Dermis microvascular lymphatic vessel endothelial cell (primary cell): Measurements from ENCODE around the gene CBLN3. TPM values are rescaled to one million over a fixed set of nuclear protein-coding genes. Genes with fewer than 3 reads are reported as not detected.
A peak's percentile ranks its signal among the peaks of the same experiment; 100 is the strongest.

Experiments used
- DNase-seq, 2 donors: peaks; one replicate each; pipeline versions ENCODE4 v3.0.0 to v3.0.0-alpha.2; 2010; ENCODE audit warnings: low read depth in 2 of 2
- total RNA-seq: library from RNA; depleted of rRNA; stranded (reverse); fragments of >200 nt; gene quantifications from 2 replicates; pipeline ENCODE4 v1.2.1, GENCODE V29; 2014

Gene CBLN3
- total RNA-seq, 1 donor from 2014 or later = 0.39 TPM

DNA sequence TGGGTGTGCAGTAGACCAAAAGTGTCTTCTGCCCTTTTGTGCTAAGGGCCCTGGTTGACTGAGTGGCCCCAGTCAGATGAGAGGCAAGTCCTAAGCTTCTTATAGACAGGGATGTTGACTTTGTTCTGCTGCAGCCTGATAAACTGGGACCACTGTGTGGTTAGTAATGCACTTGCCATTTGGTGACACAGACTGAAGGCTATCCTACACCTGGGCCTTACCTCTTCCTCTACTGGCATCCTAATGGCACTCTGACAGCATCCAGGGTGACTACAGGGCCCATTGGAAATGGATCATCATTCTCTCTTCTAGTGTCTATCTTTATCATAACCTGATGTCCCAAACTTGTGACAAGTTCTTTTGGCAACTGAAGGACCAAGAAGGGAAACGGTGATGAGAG is 9.8 kb upstream of the CBLN3 start:
- no peak for DNase-seq

DNA sequence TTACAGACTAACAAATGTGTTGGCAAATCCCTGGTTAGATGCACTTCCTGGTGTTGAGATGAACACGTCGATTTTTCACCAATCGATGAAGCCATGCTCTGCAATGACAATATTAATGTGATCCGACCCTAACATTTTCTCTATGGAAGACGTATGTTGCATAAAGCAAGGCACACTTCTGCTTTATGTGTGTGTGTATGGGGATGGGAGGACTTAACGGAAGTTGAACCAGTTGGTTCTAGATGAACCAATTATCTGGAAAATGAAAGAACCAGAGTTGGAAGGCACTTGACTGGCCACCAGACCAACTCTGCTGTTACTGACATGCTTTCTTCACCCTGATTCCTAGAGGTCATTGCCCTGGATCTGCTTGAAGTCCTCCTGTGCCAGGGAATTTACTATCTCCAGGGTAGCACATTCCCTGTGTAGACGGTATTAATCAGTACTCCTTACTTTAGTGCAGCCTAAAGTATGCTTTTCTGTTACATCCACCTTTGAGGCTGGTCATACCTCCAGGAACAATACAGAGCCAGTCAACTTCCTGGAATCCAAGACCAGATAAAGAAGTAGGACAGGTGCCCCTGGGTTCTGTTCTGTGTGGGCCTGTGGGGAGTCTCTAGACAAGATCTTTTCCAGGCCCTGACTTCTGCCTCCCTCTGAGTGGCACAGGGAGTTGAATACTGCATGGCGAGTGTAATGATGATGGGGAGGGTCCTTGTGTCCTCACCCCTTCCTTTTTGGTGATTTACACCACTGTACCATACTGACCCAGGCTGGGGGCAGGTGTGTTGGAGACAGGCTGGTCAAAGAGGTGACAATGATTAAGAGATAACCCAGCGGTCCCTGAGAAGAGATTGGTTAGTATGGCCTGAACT is 9.0 kb upstream of the CBLN3 start:
- no peak for DNase-seq

DNA sequence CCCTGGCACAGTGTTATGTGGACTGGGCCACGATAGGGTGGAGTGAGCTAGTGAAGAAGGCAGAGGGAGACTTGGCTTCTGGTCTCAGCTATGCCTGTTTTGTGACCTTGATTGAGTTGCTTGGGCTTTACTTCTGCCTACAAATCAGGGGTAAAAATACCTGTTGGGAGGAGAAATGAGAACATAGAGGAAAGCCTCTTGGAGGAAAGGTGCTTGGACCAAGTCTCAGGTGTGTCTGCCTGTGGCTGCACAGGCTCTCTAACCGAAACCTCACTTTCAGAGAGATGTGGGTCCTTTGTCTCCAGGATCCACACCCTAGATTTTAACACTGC is 8.2 kb upstream of the CBLN3 start:
- DNase-seq = no peak

DNA sequence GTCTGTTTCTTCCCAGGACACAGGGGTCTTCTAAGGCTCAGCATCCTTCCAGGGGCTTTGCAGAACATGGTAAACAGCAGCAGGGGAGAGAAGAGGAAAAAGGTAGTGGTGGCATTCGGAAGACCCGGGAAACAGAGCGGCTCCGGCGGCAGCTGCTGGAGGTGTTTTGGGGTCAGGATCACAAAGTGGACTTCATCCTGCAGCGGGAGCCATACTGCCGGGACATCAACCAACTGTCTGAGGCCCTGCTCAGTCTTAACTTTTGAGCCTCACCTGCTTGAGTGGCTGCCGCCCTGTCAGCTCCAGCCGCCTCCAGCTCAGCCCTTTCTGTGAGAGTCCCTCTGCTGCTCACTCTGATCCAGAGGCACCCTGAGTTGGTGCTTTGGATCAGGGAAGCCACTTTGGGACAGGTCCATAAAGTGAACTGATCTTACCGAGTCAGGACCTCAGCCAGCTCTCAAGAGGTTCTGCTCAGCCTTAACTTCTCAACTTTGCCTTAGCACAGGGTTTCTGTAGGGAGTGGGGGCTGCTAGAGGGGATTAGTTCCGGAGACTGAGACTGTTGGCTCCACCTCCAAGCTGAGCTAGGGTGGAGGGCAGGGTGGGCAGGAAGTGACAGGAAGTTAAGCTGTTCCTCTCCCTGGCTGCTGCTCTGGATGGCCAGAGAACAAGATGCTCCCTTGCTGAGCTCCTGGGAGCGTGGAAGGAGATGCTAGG is 7.7 kb upstream of the CBLN3 start:
- DNase-seq = peak in 1 of 2 donors; percentile 41

DNA sequence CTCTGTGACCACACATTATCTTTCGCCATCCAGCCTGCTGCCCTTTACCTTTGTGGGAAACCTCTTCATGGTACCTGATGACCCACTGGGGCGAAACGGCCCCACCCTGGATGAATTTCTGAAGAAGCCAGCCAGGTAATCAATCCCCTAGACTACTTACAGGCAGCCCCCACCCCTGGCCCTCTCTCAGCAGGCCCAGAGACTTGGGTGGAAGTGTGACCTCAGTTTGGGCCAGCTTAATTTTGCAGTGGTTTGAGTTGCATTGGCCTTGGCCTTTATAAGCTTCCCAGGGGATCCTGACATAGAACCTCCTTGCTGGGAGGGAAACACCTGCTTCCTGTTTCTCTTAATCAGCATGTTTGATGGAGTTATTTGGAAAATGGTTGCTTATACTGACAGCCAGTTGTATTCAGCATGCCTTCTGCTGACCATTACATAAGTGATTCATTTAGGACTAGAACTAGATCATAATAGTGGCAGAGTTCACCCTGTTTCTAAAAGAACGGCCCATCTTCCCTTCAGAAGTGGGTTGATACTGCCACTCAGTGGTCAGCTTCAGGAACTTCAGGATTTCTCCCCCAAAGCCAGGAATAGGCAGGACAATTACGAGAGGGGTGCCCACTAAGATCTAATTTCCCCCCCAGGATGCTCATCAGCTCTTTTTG is 7.0 kb upstream of the CBLN3 start:
- peak; percentile 98 for DNase-seq

DNA sequence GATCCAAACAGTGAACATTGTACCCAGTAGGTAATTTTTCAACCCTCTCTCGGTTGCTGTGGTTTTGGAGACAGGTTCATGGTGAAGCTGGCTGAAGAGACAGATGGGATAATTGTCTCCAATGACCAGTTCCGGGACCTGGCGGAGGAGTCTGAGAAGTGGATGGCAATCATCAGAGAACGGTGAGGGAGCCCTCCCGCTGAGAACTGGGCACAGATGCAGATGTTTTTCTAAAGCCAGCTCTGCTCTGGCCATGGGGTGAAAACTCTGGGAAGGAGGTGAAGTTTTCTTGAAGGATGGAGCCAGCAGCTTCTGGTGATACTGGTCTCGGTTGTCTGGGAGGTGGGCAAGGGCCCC is 6.5 kb upstream of the CBLN3 start:
- no peak for DNase-seq

DNA sequence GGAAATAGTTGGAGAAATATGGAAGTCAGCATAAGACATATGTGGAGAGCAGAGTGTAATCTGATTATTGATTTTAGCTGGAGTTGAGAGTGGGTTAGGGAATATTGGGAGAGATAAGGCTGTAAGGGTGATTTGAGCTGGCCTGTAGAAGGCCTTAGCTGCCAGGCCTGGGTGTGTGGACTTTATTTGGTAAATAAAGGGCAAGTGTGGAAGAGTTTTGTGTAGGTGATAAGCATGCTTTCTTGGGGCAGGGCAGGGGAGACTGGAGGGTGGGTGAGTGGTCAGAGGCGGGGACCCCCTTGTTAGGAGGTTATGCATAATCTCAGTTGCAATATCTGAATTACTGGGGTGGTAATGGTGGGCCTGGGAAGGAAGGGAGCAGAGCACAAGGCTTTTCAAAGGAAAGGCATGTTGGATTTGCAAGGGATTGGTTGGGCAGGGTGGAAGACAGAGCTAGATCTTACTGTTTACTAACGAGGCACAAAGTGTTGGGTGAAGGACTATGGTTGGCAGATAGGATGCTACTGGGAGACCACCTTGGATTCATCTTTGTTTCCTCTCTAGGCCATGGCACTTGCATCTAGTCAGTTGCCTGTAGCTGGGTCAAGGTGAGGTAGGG is 5.8 kb upstream of the CBLN3 start:
- no peak for DNase-seq

DNA sequence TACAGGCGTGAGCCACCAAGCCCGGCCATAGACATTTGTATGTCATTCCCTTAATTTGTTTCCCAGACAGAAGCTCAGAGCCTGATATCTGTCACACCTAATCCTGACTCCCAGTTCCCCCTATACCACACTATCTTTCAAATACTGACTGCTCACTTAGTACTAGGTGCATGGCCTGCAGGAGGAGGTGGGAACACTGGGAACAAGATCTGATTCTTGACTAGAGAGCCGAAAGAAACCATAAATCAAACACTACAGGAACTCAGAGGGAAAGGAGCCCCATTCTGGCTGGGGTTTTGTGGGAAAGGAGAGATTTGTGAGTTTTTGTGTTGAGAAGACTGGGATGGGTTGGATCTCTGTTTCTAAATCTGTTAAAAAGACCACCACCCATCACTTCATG is 5.2 kb upstream of the CBLN3 start:
- no peak for DNase-seq

DNA sequence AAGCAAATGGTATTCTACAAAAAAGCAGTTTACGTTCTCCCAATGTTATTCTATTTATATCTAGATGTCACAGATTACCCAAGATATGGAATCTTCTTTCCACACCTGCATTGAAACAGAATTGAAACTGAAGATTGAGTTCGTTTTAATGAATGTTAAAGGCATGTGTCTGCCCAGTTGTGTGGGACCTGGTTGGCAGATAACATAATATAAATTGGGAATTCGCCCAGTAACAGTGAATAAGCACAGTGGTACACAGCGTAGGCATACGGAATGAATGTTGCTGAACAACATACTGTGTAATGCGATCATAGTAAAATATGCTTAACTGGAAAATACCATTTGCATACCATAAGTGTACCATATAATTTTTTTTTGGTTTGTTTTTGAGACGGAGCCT is 4.6 kb upstream of the CBLN3 start:
- no peak for DNase-seq

DNA sequence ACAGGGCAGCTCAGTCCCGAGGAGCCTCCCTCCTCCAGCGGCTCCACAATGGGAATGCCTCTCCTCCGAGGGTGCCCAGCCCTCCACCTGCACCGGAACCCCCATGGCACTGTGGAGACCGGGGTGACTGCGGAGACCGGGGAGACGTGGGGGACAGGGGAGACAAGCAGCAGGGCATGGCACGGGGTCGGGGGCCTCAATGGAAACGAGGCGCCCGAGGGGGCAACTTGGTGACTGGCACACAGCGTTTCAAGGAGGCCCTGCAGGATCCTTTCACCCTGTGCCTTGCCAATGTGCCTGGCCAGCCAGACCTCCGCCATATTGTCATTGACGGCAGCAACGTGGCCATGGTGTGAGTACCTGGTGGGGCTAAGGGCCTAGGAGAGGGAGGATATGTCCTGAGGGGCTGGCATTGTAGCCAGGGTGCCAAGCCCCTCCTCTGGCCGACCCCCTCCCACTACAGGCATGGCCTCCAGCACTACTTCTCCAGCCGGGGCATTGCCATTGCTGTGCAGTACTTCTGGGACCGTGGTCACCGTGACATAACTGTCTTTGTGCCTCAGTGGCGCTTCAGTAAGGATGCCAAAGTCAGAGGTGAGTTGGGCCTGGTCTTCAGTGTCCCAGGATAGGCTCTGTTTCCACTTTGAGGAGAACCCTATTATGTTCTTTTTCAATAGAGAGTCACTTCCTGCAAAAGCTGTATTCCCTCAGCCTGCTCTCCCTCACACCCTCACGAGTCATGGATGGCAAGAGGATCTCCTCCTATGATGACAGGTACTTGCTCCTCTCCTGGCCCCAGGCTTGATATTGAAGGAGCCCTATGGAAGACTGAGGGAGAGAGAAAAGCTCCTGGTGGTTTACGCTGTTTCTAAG is 3.0 kb upstream of the CBLN3 start:
- DNase-seq = no peak

DNA sequence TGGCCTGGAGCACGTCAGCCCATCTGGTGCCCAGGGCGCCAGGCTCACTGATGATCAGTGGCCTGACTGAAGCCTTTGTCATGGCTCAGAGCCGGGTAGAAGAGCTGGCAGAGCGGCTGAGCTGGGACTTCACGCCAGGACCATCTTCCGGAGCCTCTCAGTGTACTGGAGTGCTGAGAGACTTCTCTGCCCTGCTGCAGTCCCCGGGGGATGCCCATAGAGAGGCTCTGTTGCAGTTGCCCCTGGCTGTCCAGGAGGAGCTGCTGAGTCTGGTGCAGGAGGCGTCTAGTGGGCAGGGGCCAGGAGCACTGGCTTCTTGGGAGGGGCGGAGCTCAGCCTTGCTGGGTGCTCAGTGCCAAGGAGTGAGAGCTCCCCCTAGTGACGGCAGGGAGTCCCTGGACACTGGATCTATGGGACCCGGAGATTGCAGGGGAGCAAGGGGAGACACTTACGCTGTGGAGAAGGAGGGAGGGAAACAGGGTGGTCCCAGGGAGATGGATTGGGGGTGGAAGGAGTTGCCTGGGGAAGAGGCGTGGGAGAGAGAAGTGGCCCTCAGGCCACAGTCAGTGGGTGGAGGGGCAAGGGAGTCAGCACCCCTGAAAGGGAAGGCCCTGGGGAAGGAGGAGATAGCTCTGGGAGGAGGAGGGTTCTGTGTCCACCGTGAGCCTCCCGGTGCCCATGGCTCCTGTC is 2.2 kb upstream of the CBLN3 start:
- peak; percentile 69 to 95 for DNase-seq

DNA sequence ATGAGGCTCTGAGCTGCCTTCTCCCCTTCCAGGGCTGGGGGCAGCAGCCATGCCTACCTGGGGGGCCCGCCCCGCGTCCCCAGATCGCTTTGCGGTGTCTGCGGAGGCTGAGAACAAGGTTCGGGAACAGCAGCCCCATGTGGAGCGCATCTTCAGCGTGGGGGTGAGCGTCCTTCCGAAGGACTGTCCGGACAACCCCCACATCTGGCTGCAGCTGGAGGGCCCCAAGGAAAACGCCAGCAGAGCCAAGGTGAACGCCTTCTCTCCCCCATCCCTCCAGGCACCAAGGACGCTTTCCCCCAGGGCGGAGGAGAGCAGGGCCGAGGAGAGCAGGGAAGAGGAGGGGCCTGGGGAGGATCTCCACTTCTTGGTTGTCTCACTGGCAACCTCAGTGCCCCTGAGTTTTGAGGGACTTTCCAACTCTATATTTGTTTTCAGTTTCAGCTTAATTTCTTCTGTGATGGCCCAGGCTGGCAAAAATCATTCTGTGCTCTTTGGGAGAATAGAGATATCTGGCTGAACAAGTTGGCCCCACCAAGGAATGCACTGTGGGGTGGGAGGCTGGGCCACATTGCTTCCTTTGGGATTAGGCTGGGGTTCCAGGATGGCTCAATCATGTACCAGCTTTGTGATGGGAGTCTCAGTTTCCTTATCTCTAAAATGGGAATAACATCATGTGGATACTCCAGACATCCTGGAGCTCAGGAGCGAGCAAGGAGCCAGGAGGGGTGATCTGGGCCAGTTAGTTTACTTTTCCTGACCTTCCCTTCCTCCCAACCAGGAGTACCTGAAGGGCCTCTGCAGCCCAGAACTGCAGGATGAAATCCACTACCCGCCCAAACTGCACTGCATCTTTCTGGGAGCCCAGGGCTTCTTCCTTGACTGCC is 1.5 kb upstream of the CBLN3 start:
- peak in 1 of 2 donors; percentile 57 for DNase-seq

DNA sequence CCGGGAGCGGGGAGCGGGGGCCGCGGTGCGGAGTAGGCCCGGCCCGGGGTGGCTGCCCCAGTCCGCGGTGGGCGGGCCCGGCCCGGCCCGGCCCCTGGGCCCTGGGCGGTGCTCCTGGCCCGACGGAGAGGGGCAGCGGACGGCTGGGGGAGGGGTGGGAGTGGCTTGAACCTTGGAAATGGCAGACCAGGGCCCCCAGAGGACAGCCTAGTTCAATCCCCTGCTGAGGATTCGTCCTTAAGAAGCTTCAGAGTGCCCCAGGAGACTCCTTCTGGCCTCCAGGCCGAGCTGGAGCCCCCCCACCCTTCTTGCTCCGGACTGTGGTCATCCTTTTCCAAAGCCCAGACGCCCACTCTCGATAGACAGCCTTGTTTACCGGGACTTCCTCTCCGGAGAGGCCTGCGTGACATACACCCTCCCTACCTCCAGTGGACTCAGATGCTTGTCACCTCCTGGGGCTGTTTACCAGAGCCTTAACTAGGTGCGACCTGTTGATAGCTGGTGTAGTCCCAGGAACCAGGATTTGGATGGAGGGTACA is 744 bp upstream of the CBLN3 start:
- DNase-seq = peak in 1 of 2 donors; percentile 82

DNA sequence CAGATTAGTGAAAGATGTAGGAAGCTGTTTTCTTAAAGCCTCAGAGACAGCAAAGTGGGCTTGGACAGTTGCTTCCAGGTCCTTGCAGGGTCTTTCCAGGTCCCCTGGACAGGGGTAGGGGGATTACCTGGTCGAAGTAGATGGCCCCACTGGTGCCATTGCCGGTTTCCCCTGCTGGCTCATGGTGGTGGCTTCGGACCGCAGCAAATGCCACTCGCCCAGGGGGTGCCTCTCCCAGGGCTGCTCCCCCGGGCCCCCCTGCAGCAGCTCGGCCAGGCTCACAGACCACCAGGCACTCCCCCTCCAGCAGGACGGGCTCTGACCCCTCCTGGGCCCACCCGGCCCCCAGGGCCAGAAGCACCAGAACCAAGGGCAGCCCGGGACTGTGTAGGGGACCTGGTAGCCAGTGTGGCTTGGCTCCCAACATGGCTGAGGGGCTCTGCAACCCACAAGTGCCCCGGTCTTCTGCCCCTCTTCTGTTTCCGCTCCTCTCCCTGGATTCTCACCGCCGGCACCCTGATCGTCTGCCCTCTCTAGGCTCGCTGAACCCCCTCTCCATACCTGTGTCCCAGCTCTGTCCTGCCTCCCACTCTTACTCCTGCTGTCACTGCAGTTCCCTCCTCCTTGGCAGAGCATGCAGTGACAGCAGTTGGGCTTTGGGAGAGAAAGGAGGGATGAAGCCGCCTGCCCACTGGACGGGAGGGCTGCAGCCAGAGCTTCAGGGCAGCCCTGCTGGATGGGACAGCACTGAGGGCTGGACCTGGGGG is 657 bp downstream of the CBLN3 start:
- DNase-seq = no peak

DNA sequence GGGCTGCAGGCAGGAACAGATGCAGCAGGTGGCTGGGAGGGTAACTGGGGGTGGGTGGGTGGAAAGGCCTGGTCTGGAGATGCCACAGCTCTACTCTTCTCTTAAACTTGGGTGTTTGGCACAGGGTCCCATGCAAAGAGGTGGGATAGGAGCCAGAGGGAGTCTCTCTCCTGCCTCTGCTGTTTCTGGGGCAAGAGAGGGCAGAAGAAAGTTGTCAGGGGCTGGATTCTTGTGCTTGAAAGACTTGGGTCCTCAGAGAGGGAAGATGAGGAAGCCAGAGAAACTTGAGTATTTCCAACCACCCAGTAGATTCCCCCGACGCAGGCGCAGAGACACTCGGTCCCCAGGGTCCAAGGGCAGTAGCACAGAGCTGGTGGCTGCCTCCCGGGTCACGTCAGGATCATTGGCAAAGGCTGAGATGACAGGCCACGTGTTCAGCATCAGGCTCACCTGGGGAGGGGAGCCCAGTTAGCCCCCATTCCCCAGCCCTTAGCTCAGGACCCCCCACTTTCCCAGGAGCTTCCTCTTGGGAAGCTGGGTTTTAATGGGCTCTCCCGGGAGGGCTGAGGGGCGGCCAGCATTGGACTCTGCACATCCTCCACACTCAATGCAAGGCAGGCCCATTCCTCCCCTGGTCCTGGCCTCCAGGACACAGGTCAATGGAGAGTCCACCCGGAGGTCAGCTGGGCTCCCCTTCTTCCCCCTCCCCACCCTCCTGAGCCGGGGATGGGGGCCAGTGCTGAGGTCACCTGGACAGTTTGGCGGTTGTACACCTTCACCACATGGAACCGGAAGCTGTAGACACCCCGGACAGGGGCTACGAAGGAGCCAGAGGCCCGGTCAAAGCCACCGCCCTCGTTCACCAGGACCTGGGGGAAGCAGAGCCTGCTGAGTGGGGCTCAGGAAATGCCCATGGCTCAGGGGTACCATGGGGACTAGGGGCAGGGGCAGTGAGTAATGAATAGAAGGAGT is 1.6 kb downstream of the CBLN3 start:
- no peak for DNase-seq

DNA sequence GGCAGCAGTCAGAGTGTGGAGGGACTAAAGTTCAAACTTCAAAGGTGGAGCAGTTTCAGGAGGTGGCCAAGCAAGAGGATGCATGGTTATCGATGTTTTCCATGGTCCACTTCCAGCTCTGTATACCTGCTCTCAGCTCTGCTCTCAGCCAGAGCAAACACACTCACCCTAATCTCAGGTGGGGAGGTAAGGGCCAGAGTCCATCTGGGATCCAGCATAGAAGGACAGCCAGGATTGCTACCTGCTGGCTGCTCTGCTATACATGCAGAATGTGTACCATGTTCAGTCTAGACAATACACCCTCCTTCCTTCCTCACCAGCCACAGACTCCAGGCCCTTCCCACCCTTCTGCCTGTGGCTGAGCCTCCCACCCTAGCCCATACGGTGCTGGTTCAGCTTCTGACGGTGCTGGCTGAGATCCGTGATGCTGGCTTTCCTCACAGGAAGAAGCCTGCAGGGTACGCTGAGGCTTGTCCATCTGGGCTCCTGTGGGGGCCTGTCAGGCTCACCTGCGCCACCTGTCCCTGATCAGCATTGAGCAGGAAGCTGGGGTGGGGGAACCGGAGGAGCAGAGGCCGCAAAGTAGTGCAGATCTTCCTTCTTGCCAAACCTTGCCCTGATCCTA is 2.4 kb downstream of the CBLN3 start:
- no peak for DNase-seq
